GM23248 (cell line): ENCODE data around the gene HMG20B. TPM values are rescaled to one million over a fixed set of nuclear protein-coding genes. Genes with fewer than 3 reads are reported as not detected.

Source experiments
- DNase-seq: peaks from one replicate; pipeline ENCODE4 v3.0.0-alpha.2; 2015
- H2AFZ ChIP-seq: fragments of 200-600 bp; sonication (generic); 2 replicates; pipeline ENCODE4 v1.6.1; 2016; ENCODE audit warnings: antibody characterized with exemption
- H3F3A ChIP-seq: fragments of 200-600 bp; sonication (generic); 2 replicates; pipeline ENCODE4 v1.6.1; 2016; ENCODE audit warnings: mild to moderate bottlenecking, antibody characterized with exemption, mixed run types; ENCODE audit not compliant: insufficient read depth
- H3K27ac ChIP-seq: fragments of 200-600 bp; sonication (generic); 2 replicates; pipeline ENCODE4 v1.5.1; 2016; ENCODE audit warnings: mild to moderate bottlenecking
- H3K27me3 ChIP-seq: fragments of 200-600 bp; sonication (generic); replicated peaks from 2 replicates; pipeline ENCODE4 v1.6.1; 2016; ENCODE audit warnings: mild to moderate bottlenecking; ENCODE audit not compliant: insufficient read depth
- H3K36me3 ChIP-seq: fragments of 200-600 bp; sonication (generic); 2 replicates; pipeline ENCODE4 v1.6.1; 2016; ENCODE audit warnings: low read depth, mild to moderate bottlenecking
- H3K4me1 ChIP-seq: fragments of 200-600 bp; sonication (generic); 2 replicates; pipeline ENCODE4 v1.6.1; 2016; ENCODE audit warnings: mild to moderate bottlenecking; ENCODE audit not compliant: insufficient read depth
- H3K4me2 ChIP-seq: fragments of 200-600 bp; sonication (generic); one replicate; pipeline ENCODE4 v1.6.1; 2016; ENCODE audit warnings: mild to moderate bottlenecking; ENCODE audit not compliant: unreplicated experiment
- H3K4me3 ChIP-seq: fragments of 200-600 bp; sonication (generic); 2 replicates; pipeline ENCODE4 v1.5.1; 2016; ENCODE audit warnings: mild to moderate bottlenecking
- H3K79me2 ChIP-seq: fragments of 200-600 bp; sonication (generic); 2 replicates; pipeline ENCODE4 v1.6.1; 2016; ENCODE audit warnings: mild to moderate bottlenecking; ENCODE audit not compliant: insufficient read depth
- H3K9ac ChIP-seq: fragments of 200-600 bp; sonication (generic); 2 replicates; pipeline ENCODE4 v1.6.1; 2016; ENCODE audit warnings: mild to moderate bottlenecking
- H3K9me2 ChIP-seq: fragments of 200-600 bp; sonication (generic); 2 replicates; pipeline ENCODE4 v1.6.1; 2016; ENCODE audit warnings: mixed run types, mild to moderate bottlenecking, moderate library complexity; ENCODE audit not compliant: insufficient read depth
- H3K9me3 ChIP-seq: fragments of 200-600 bp; sonication (generic); one replicate; pipeline ENCODE4 v1.6.1; 2017; ENCODE audit warnings: low read depth
- H4K20me1 ChIP-seq: fragments of 200-600 bp; sonication (generic); 2 replicates; pipeline ENCODE4 v1.6.0; 2016; ENCODE audit not compliant: insufficient read depth
- EZH2 ChIP-seq: fragments of 200-600 bp; sonication (generic); IDR thresholded peaks from 2 replicates; pipeline ENCODE4 v1.6.1; 2018; ENCODE audit warnings: antibody characterized with exemption, mild to moderate bottlenecking; ENCODE audit not compliant: insufficient read depth, poor library complexity, severe bottlenecking
- EZH2phosphoT487 ChIP-seq: fragments of 200-600 bp; sonication (generic); IDR thresholded peaks from 2 replicates; pipeline ENCODE4 v1.6.1; 2018; ENCODE audit warnings: antibody characterized with exemption, moderate library complexity, mild to moderate bottlenecking, low read depth; ENCODE audit not compliant: insufficient read depth
- WGBS, 2 experiments: methylation state at CpG; one replicate each; pipeline ENCODE4 v1.1.6; 2015 to 2017; ENCODE audit warnings: low lambda C conversion rate in 2 of 2, low coverage in 1 of 2; ENCODE audit errors: missing lambda C conversion rate in 2 of 2; 5-methylcytosine and 5-hydroxymethylcytosine counted together
- in situ Hi-C: fragments of 300-500 bp; cut with MboI; formaldehyde crosslinking; loops from 2 replicates; pipeline ENCODE4 v1.15.0; 2020
- polyA plus RNA-seq: library from polyadenylated mRNA; unstranded; fragments of >200 nt; fragmentation: Nextera tagmentation; extraction: Ambion mirVana; gene quantifications from 2 replicates; pipeline ENCODE4 v1.2.1, GENCODE V29; 2016
- total RNA-seq: library from RNA; depleted of rRNA; stranded (reverse); fragments of >200 nt; shearing (Covaris generic); gene quantifications from 2 replicates; pipeline ENCODE4 v1.2.3, GENCODE V29; 2014

HMG20B gene
- total and polyA plus RNA-seq, 2 experiments from 2014 or later = 83.9 to 112 TPM

GRCh38 chr19:3533563-3534216 is 39.1 kb upstream of the HMG20B start:
- no peak for DNase-seq
- Histone ChIP-seq H4K20me1 (no peaks in the 10 kb centered on the region), H3K4me3 (no peak overlapping the region), H3K27ac (no peak overlapping the region), H3K9me2 (no peaks in the 10 kb centered on the region), H3F3A (no peaks in the 10 kb centered on the region), H2AFZ (no peak overlapping the region), H3K9me3 (no peaks in the 10 kb centered on the region), H3K4me2 (no peak overlapping the region), H3K36me3 (no peaks in the 10 kb centered on the region; the same call in 1 of the 2 replicates), H3K79me2 (no peaks in the 10 kb centered on the region), H3K9ac (no peak overlapping the region), H3K4me1 (no peaks in the 10 kb centered on the region), H3K27me3 (no peaks in the 10 kb centered on the region)
- WGBS, 2 experiments = 86 to 91% methylated on average over 12 of the region's 12 CpGs
- in situ Hi-C loops = loop anchor here (10.0 kb wide), 1 partner anchor 171 kb away; the partner anchor contains the start of genes PIP5K1C and TJP3
- TF ChIP-seq EZH2phosphoT487 (no peak), EZH2 (no peak)

GRCh38 chr19:3534375-3535234 is 38.1 kb upstream of the HMG20B start:
- WGBS, 2 experiments = 89% methylated on average over 38 of the region's 38 CpGs
- H3K36me3 ChIP-seq = no peaks in the 10 kb centered on the region; the same call in 1 of the 2 replicates
- TF ChIP-seq EZH2phosphoT487 = no peak
- no peak for TF ChIP-seq EZH2

GRCh38 chr19:3535235-3535535 is 37.6 kb upstream of the HMG20B start:
- no peaks in the 10 kb centered on the region for H3K9me3 ChIP-seq
- TF ChIP-seq EZH2 (no peak), EZH2phosphoT487 (no peak)
- no peaks in the 10 kb centered on the region; the same call in 1 of the 2 replicates for H3K36me3 ChIP-seq
- in situ Hi-C loops = loop anchor here (10.0 kb wide), 1 partner anchor 170 kb away; the partner anchor contains the start of genes PIP5K1C and TJP3
- H3K4me3 ChIP-seq = no peak overlapping the region
- H4K20me1 ChIP-seq = no peaks in the 10 kb centered on the region
- no peak overlapping the region for H2AFZ ChIP-seq
- 82 to 83% methylated on average over 6 to 9 of the region's 9 CpGs for WGBS, 2 experiments
- no peak for DNase-seq
- no peaks in the 10 kb centered on the region for H3K9me2 ChIP-seq
- H3K4me2 ChIP-seq = no peak overlapping the region
- H3F3A ChIP-seq = no peaks in the 10 kb centered on the region
- no peak overlapping the region for H3K27ac ChIP-seq
- H3K9ac ChIP-seq = no peak overlapping the region
- no peaks in the 10 kb centered on the region for H3K4me1 ChIP-seq
- no peaks in the 10 kb centered on the region for H3K27me3 ChIP-seq
- no peaks in the 10 kb centered on the region for H3K79me2 ChIP-seq

More at GRCh38 chr19:3534375-3535234, 38.1 kb upstream of the HMG20B start:
- Histone ChIP-seq H3K27me3 (no peaks in the 10 kb centered on the region), H3K9me2 (no peaks in the 10 kb centered on the region), H3K9me3 (no peaks in the 10 kb centered on the region), H3K27ac (no peak overlapping the region), H3F3A (no peaks in the 10 kb centered on the region), H3K4me3 (no peak overlapping the region), H3K4me2 (no peak overlapping the region), H3K4me1 (no peaks in the 10 kb centered on the region), H2AFZ (no peak overlapping the region), H4K20me1 (no peaks in the 10 kb centered on the region), H3K9ac (no peak overlapping the region), H3K79me2 (no peaks in the 10 kb centered on the region)
- no peak for DNase-seq
- in situ Hi-C loops = loop anchor here (10.0 kb wide), 1 partner anchor 170 kb away; the partner anchor contains the start of genes PIP5K1C and TJP3

- no peaks in the 10 kb centered on the region; the same call in 1 of the 2 replicates for H3K36me3 ChIP-seq
- no peaks in the 10 kb centered on the region for H3K4me1 ChIP-seq
- WGBS, 2 experiments = 90 to 98% methylated on average over 13 to 14 of the region's 14 CpGs
- no peak overlapping the region for H3K4me3 ChIP-seq
- DNase-seq = no peak
- in situ Hi-C loops = loop anchor here (10.0 kb wide), 1 partner anchor 169 kb away; the partner anchor contains the start of genes PIP5K1C and TJP3
- no peak overlapping the region for H3K4me2 ChIP-seq
- H3K9ac ChIP-seq = no peak overlapping the region
- H2AFZ ChIP-seq = no peak overlapping the region
- no peak overlapping the region for H3K27ac ChIP-seq
- H4K20me1 ChIP-seq = no peaks in the 10 kb centered on the region
- no peaks in the 10 kb centered on the region for H3K27me3 ChIP-seq
- no peaks in the 10 kb centered on the region for H3K9me3 ChIP-seq
- TF ChIP-seq EZH2phosphoT487 = no peak
- TF ChIP-seq EZH2 = no peak
- H3K9me2 ChIP-seq = no peaks in the 10 kb centered on the region
- no peaks in the 10 kb centered on the region for H3K79me2 ChIP-seq
- H3F3A ChIP-seq = no peaks in the 10 kb centered on the region
Observed at GRCh38 chr19:3535563-3535965, 37.2 kb upstream of the HMG20B start.
